ENCODE measurements around the gene DEFB123. TPM values are rescaled to one million over a fixed set of nuclear protein-coding genes. Genes with fewer than 3 reads are reported as not detected.

Gene DEFB123
- polyA plus RNA-seq, 1 of the 3 experiments (the other 2 are of a cell fraction), result not detected

DNA sequence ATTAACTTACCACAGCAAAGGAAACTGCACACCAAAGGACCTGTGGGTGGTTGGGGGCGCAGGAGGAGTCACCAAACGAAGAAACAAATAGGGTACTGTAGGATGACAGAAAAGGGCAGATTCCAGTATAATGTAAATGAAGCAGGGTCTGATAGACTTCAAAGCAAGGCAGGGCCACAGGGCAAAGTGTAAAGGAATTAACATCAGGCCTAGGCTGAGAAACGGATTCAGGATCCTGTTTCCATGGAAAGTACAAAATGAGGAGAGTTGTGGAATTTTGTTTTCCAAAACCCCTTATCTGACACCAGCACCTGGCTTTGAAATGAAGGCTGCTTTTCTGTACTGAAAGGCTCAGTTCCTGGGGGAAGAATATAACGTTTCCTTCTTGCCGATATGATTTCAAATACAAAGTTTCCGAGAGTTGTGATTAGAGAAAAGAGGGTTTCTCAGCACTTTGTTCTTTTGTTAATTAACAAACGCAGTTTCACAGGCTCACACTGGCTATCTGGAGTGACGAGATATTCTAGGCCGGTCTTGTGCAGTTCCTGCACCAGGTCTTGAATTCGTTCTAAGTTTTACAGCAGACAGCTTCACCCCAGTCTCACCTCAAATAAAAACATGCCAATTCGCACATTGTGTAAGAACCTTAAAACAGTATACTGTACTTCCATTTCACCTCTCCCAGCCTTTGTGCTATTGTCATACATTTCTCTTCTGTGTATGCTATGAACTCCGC, 5.8 kb downstream of the DEFB123 start:
- no peaks in the 10 kb centered on the region for H3K9me3 ChIP-seq
- H3K27me3 ChIP-seq (ENCODE audit: insufficient read depth), result peaks cover 24% of the 10 kb centered on the region; the same call in 1 of the 2 replicates
- no peaks in the 10 kb centered on the region for H3K4me1 ChIP-seq (ENCODE audit: control insufficient read depth in 1 of 2, insufficient read depth in 2 of 2, low read depth in 1 of 2, low read length in 1 of 2)
- H3K79me2 ChIP-seq (ENCODE audit: insufficient read depth), result no peaks in the 10 kb centered on the region
- H3K4me3 ChIP-seq (ENCODE audit: low read depth in 2 of 2, low read length in 1 of 2), result no peak overlapping the region
- 29% methylated on average over 12 of the region's 12 CpGs for WGBS (ENCODE audit: low lambda C conversion rate)
- no peak for TF ChIP-seq POLR2AphosphoS5 (IDR thresholded peaks at IDR 0.05; ENCODE audit: low read depth, low read length)
- no peak for TF ChIP-seq FOXM1 (IDR thresholded peaks at IDR 0.05; ENCODE audit: low read depth)
- TF ChIP-seq TAF1 (IDR thresholded peaks at IDR 0.05; ENCODE audit: borderline replicate concordance, low read depth, low read length), result no peak
- TF ChIP-seq RAD21 (IDR thresholded peaks at IDR 0.05; ENCODE audit: low read length), result no peak
- TF ChIP-seq TEAD4 (IDR thresholded peaks at IDR 0.05; ENCODE audit: borderline replicate concordance, insufficient read depth), result no peak
- no peak for TF ChIP-seq RXRA (IDR thresholded peaks at IDR 0.05; ENCODE audit: borderline replicate concordance, low read depth)
- CTCF ChIA-PET, result interaction anchor here (1.1 kb wide), 1 partner anchor 57 kb away, joined by 3 read pairs; no protein-coding TSS in a partner anchor
- no peaks in the 10 kb centered on the region for H3K36me3 ChIP-seq (replicated peaks in 1 of 2; ENCODE audit: control insufficient read depth in 1 of 2, insufficient read depth in 2 of 2, low read length in 1 of 2)
- POLR2A ChIA-PET, result no interaction called here
- H4K20me1 ChIP-seq (ENCODE audit: insufficient read depth), result no peaks in the 10 kb centered on the region
- no peaks in the 10 kb centered on the region for H3F3A ChIP-seq (replicated peaks; ENCODE audit: insufficient read depth)
- no peak overlapping the region for H3K9ac ChIP-seq
- H3K9me2 ChIP-seq, result no peaks in the 10 kb centered on the region
- no peak for DNase-seq
- no peak overlapping the region for H3K27ac ChIP-seq (ENCODE audit: low read depth in 2 of 2, low read length in 1 of 2)
- H3K4me2 ChIP-seq, result no peak overlapping the region
- H2AFZ ChIP-seq (ENCODE audit: low read depth), result no peak overlapping the region

- no peak for DNase-seq
- Histone ChIP-seq H3K4me2 (no peak overlapping the region), H3K9me3 (no peaks in the 10 kb centered on the region), H4K20me1 (ENCODE audit: insufficient read depth) (no peaks in the 10 kb centered on the region), H3K27ac (ENCODE audit: low read depth in 2 of 2, low read length in 1 of 2) (no peak overlapping the region), H3K9me2 (no peaks in the 10 kb centered on the region), H3K79me2 (ENCODE audit: insufficient read depth) (no peaks in the 10 kb centered on the region), H3F3A (replicated peaks; ENCODE audit: insufficient read depth) (peaks cover 6% of the 10 kb centered on the region), H2AFZ (ENCODE audit: low read depth) (no peak overlapping the region), H3K27me3 (ENCODE audit: insufficient read depth) (peaks cover 12% of the 10 kb centered on the region; the same call in 1 of the 2 replicates), H3K9ac (no peak overlapping the region), H3K4me3 (ENCODE audit: low read depth in 2 of 2, low read length in 1 of 2) (no peak overlapping the region), H3K36me3 (replicated peaks in 1 of 2; ENCODE audit: control insufficient read depth in 1 of 2, insufficient read depth in 2 of 2, low read length in 1 of 2) (no peaks in the 10 kb centered on the region), H3K4me1 (ENCODE audit: control insufficient read depth in 1 of 2, insufficient read depth in 2 of 2, low read depth in 1 of 2, low read length in 1 of 2) (no peaks in the 10 kb centered on the region)
- CTCF ChIA-PET, result interaction anchor here (1.0 to 2.2 kb wide), 3 partner anchors 9 to 54 kb away, joined by 3 to 14 read pairs (median 10); partner anchors contain the start of gene DEFB123
- TF ChIP-seq TEAD4 (IDR thresholded peaks at IDR 0.05; ENCODE audit: borderline replicate concordance, insufficient read depth), result no peak
- TF ChIP-seq FOSL2 (IDR thresholded peaks at IDR 0.05; ENCODE audit: borderline replicate concordance, low read depth), result no peak
- TF ChIP-seq NRF1 (IDR thresholded peaks at IDR 0.05; ENCODE audit: low read depth, low read length), result no peak
- no peak for TF ChIP-seq MEF2A (IDR thresholded peaks at IDR 0.05; ENCODE audit: borderline replicate concordance, low read depth)
- TF ChIP-seq YY1 (IDR thresholded peaks at IDR 0.05; ENCODE audit: low read depth), result no peak
- TF ChIP-seq RXRA (IDR thresholded peaks at IDR 0.05; ENCODE audit: borderline replicate concordance, low read depth), result no peak
- TF ChIP-seq, protein P1, sequence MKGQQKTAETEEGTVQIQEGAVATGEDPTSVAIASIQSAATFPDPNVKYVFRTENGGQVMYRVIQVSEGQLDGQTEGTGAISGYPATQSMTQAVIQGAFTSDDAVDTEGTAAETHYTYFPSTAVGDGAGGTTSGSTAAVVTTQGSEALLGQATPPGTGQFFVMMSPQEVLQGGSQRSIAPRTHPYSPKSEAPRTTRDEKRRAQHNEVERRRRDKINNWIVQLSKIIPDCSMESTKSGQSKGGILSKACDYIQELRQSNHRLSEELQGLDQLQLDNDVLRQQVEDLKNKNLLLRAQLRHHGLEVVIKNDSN (IDR thresholded peaks at IDR 0.05; ENCODE audit: borderline replicate concordance, low read depth), result no peak
- no peak for TF ChIP-seq NFIC (IDR thresholded peaks at IDR 0.05; ENCODE audit: borderline replicate concordance)
- no peak for TF ChIP-seq RFX5 (IDR thresholded peaks at IDR 0.05; ENCODE audit: low read length)
- no peak for TF ChIP-seq FOXJ3 (CRISPR knock-in tag; IDR thresholded peaks at IDR 0.05)
- TF ChIP-seq PBX3 (IDR thresholded peaks at IDR 0.05), result no peak
- POLR2A ChIA-PET, result no interaction called here
- 25% methylated on average over 8 of the region's 8 CpGs for WGBS (ENCODE audit: low lambda C conversion rate)
These were observed 9.3 kb downstream of the DEFB123 start for GRCh38 chr20:31449511-31450414.

Data from SK-N-SH (cell line).